C4-2B (cell line): ENCODE data around the gene PRTFDC1.

Experiments
- ZFX ChIP-seq: fragments of 450-650 bp; IDR thresholded peaks from 2 replicates; pipeline ENCODE4 v1.6.1; 2017
- TF ChIP-seq, protein P1 (sequence below): fragments of 450-650 bp; conservative IDR thresholded peaks from 2 replicates; pipeline ENCODE4 v1.5.1; 2017; ENCODE audit warnings: mild to moderate bottlenecking

DNA sequence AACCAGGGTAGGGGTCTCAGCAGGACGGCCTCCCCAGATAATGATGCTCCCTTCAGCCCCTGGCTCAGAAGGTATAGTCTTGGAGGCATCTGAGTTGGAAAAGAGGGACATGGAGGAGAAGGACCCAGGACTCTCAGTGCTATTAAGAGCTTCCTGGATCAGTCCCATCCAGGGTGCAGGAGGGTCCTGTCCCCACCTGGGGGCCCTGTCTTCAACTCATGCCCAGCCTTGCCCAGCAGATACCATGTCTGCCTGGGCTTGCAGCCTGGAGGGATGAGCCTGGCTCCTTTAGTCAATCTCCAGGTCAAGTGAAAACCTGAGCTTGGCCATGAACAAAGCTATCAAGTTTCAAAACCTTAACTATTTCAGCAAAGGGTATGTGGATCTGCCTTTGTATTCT lies 67.6 kb downstream of the PRTFDC1 start:
- TF ChIP-seq, protein P1, sequence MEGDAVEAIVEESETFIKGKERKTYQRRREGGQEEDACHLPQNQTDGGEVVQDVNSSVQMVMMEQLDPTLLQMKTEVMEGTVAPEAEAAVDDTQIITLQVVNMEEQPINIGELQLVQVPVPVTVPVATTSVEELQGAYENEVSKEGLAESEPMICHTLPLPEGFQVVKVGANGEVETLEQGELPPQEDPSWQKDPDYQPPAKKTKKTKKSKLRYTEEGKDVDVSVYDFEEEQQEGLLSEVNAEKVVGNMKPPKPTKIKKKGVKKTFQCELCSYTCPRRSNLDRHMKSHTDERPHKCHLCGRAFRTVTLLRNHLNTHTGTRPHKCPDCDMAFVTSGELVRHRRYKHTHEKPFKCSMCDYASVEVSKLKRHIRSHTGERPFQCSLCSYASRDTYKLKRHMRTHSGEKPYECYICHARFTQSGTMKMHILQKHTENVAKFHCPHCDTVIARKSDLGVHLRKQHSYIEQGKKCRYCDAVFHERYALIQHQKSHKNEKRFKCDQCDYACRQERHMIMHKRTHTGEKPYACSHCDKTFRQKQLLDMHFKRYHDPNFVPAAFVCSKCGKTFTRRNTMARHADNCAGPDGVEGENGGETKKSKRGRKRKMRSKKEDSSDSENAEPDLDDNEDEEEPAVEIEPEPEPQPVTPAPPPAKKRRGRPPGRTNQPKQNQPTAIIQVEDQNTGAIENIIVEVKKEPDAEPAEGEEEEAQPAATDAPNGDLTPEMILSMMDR, result no peak
- no peak for TF ChIP-seq ZFX
